GM19025 (cell line): ENCODE results near the gene GALNT2.

Experiments
- ATAC-seq: cut with Tn5 transposase; IDR thresholded peaks from one replicate; pipeline ENCODE4 v1.9.1; 2021; ENCODE audit warnings: mild to moderate bottlenecking, low read depth, moderate library complexity; ENCODE audit not compliant: unreplicated experiment

The GALNT2 gene

DNA sequence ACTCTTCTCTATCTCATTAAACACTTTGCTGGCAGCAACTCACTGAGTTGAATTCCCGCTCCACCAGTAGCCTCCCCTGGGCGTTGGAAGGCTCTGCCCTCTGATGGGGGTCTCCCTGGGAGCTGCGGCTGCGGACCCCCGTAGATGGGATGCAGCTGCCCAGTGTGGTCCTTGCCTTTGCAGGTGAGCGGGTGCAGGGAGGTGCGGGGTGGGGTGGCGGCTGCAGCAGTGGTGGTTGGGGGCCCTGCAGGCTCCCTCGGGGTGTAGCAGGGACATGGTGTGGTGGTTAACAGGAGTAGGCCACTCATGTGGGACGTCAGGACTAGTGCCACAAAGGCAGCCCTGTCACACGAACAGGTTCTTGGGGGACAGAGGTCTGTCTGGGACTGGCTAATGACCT is 42.0 kb downstream of the GALNT2 start:
- no peak for ATAC-seq

GRCh38 chr1:230109895-230110667 is 43.0 kb downstream of the GALNT2 start:
- peak; percentile 83 for ATAC-seq

- ATAC-seq: no peak
Measured at GRCh38 chr1:230110971-230111370, 43.9 kb downstream of the GALNT2 start.

- no peak for ATAC-seq
Measured at GRCh38 chr1:230112131-230112701, 45.2 kb downstream of the GALNT2 start.

- ATAC-seq: no peak
Measured at GRCh38 chr1:230112782-230113181, 45.7 kb downstream of the GALNT2 start.

DNA sequence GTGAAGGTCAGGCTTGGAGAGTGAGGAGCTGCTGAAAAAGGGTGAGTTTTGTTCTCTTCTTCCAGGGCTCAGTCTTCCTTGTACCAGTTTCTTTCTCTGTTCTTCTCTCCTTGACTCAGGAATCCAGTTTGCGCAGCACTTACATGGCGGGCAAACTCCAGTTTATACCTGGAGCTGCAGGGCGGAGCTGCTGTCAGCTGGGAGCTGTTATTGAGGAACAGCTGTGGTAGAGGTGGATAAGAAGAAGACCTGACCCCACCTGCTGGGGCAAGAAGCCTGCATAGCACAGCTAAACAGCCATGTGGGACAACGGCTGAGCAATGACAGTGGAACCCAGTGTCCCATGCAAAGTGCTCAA is 46.2 kb downstream of the GALNT2 start:
- ATAC-seq: no peak

DNA sequence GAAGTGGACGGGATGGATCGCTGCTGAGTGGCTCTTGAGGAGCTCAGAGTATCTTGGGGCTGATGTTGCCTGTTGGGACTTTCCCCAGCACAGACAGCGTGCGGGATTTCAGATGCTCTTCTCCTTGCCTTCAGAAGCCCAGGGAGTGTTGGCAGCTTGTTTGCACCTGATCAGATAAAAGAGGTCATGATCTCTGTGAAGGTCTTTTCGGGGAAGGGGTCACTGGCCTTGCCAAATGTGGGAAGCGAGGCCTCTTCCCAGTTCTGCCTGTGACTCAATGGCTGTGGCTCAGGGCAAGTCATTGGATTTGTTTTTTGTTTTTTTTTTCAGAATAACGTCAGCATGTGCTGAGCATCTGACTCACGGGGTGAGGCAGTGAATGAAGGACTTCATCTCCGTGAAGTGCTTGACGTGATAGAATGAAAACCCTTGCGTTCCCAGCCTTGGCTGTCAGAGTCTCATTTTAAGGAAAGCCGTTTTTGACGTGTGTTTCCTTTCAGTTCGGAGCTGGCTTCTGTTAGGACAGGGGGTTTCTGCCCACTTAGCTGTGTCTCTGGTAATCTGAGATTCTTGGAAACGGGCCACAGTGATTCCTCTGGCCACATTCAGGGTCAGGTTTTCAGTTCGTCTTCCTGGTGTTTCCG is 46.7 kb downstream of the GALNT2 start:
- ATAC-seq: no peak

- no peak for ATAC-seq
Measured at GRCh38 chr1:230114237-230114651, 47.2 kb downstream of the GALNT2 start.

GRCh38 chr1:230117694-230118093 is 50.7 kb downstream of the GALNT2 start:
- ATAC-seq: no peak

DNA sequence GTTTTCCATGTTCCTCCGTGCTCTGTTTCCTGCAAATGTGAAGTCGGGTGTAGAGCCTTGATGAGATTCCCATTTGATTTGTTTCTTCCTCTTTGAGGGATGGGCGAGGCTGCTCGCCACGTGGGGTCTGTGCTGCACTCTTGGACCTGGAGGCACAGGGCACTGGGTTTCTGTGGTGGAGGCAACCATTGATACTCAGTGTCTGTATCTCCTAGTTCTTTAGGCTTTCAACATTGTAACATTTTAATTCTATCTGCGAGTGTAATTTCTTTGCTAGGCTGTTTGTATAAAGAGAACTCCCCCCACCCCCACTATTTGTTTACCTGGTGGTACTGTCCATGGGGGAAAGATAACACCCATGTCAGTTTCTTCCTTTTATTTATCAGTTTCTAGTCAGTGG is 52.3 kb downstream of the GALNT2 start:
- no peak for ATAC-seq

DNA sequence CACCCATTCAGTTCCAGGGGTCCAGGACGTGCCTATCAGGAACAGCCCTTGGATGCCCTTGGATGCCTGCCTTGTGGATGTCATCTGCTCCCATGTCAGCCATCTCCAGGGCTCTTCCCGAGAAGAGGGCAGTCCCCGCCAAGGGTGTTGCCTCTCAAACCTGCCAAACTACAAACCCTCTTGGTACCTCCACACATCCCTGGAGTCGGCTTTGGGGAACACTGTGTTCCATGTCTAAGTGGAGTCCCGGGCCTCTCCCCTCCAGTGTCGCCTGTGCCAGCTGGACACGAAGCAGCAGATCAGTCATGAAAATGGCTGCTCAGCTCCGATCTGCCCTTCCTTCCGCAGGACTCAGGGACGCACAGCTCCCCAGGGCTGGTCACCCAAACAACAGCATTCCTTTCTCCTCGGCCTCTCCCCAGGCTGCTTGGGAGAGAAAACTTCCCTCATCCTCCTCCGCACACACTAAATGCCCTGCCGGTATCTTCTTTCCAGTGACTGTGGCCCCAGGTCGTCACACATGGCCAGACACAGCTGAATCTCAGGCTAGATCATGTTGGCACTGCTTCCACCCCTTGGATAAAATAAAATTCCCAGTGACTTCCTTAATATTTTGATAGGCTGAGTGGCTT is 53.4 kb downstream of the GALNT2 start:
- ATAC-seq: no peak

DNA sequence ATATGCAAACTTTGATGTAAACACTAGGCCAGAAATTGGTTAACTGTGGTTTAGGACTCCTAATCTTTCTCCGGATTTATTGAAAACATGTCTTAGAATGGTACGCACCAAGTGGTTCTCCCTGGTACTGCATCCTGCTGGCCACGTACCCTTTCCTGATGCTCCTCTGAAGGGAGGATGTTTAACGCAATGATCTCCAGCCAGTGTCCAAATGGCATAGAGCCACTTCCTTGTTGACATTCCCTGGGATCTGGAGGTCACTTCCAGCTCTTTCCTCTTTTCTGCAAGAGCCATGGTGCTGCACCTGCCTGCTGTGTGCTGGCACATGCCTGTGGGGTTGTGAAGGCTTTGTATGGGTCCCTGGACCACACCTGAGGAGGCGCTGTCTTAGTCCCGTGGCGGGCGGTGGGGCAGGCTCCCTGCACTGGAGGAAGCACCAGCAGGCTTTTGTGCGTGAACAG is 53.9 kb downstream of the GALNT2 start:
- no peak for ATAC-seq

DNA sequence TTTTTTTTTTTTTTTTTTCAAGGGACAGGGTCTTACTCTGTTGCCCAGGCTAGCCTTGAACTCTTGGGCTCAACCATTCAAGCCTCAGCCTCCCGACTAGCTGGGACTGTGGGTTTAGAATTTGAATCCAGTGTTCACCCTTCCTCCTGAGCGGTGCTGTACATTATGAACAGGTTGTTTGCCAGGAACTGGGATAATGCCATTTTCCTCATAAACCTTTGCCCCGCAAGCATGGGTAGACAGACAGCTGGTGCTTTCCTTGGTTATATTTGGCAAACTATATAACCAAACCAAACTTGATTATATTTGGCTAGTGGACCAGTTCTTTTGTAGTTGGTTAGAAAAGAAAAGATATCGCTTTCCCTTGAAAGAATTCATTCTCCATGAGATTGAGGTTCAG is 54.9 kb downstream of the GALNT2 start:
- no peak for ATAC-seq

- no peak for ATAC-seq
Measured at GRCh38 chr1:230122366-230123279, 55.6 kb downstream of the GALNT2 start.

DNA sequence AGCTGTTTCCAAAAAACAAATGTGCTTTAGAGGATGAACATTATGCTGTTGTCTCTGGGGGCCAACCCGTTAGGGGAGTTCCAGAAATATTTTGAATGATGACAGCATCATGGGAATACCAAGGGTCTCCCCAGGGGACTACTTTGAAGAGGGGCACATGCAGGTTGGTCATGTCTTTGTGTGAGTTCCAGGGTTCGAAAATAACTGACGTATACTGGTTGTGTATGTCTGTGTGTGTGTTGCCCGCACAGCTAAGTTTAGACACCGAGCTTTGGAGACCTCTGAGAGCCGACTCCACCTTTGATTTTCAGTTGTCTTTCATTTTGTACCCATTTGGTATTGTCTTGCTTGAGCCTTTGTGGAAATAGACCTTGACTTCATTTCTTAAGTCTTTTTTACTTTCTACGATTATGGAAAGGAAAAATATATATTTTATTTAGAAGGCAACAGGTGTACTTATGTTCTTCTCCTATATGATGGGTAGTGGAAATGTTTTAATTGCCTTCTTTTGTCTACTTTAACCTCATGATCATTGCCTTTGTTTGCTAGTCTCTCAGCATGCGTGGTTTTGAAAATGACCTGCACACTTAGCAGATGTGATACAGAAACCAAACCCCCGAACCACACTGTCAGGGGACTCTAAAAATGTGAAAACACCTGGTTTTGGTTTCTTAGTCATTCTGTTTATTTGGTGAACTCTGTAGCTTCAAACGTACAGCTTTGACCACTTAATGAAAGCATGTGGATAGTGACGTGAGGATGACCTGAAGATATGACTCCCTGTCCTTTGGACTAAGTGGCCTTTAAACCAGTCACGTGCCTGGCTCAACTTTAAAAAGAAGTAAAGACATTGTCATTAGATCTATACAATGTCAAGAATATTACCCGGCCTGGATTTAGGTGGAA is 56.5 kb downstream of the GALNT2 start:
- peak; percentile 85 for ATAC-seq

GRCh38 chr1:230124186-230125128 is 57.4 kb downstream of the GALNT2 start:
- ATAC-seq: no peak

GRCh38 chr1:230125141-230125540 is 58.1 kb downstream of the GALNT2 start:
- ATAC-seq: no peak
